K562 (cell line): ENCODE measurements around the gene TENT4B.
A peak's percentile ranks its signal among the peaks of the same experiment; 100 is the strongest.

Experiments
- CHD2 ChIP-seq: IDR thresholded peaks from 2 replicates; pipeline ENCODE4 v1.6.1; 2011; ENCODE audit warnings: low read depth, low read length
- KDM4B ChIP-seq, 2 experiments: fragments of 450-650 bp in 1 of 2; sonication (generic) in 1 of 2; IDR thresholded peaks; 2 replicates each; pipeline ENCODE4 v1.6.1; 2016 to 2017; ENCODE audit warnings: borderline replicate concordance in 2 of 2, antibody characterized with exemption in 1 of 2, low read depth in 1 of 2, mild to moderate bottlenecking in 1 of 2
- KLF16 ChIP-seq: IDR thresholded peaks from 2 replicates; pipeline ENCODE4 v1.6.1; 2016; ENCODE audit warnings: antibody characterized with exemption
- LEF1 ChIP-seq: fragments of 450-650 bp; IDR thresholded peaks from 2 replicates; pipeline ENCODE4 v1.6.1; 2016; ENCODE audit warnings: mild to moderate bottlenecking
- SIX5 ChIP-seq, 2 experiments: IDR thresholded peaks; 2 replicates each; pipeline ENCODE4 v1.6.1; 2011; ENCODE audit warnings: low read length in 2 of 2, borderline replicate concordance in 1 of 2, low read depth in 1 of 2, mild to moderate bottlenecking in 1 of 2, moderate library complexity in 1 of 2; ENCODE audit not compliant: insufficient read depth in 1 of 2
- TAF1 ChIP-seq: IDR thresholded peaks from 2 replicates; pipeline ENCODE4 v1.6.1; 2011; ENCODE audit warnings: mild to moderate bottlenecking, low read length, moderate library complexity; ENCODE audit not compliant: insufficient read depth, control insufficient read depth, severe bottlenecking; ENCODE audit errors: extremely low read depth
- ZNF239 ChIP-seq: fragments of 250-450 bp; sonication (Bioruptor Pico); IDR thresholded peaks from 2 replicates; pipeline ENCODE4 v1.4.0; 2020; ENCODE audit warnings: mild to moderate bottlenecking

GRCh38 chr16:50152807-50153595 lies at the start of gene TENT4B:
- TF ChIP-seq KLF16 (no peak), KDM4B (IDR thresholded peaks at IDR 0.05; ENCODE audit: borderline replicate concordance in 2 of 2, low read depth in 1 of 2) (no peak), TAF1 (peak; percentile 59), CHD2 (no peak), LEF1 (no peak), ZNF239 (CRISPR knock-in tag) (no peak), SIX5 (IDR thresholded peaks at IDR 0.05; ENCODE audit: borderline replicate concordance in 1 of 2, insufficient read depth in 1 of 2, low read depth in 1 of 2, low read length in 2 of 2) (no peak)
